NCI-H2196 treated with DMSO at 0.1 percent for 48 hours (cell line): Measurements from ENCODE around the gene CCDC3.

Experiments used
- DNase-seq: peaks from one replicate; lab custom pipeline; 2025; ENCODE audit not compliant: unreplicated experiment; lab: John Stamatoyannopoulos, UW

Gene CCDC3

GRCh38 chr10:12925845-12926244 is 75.7 kb downstream of the CCDC3 start:
- DNase-seq = no peak

- no peak for DNase-seq
Observed at GRCh38 chr10:12924911-12925310, 76.6 kb downstream of the CCDC3 start.

GRCh38 chr10:12922117-12922900 is 79.2 kb downstream of the CCDC3 start:
- DNase-seq = no peak

GRCh38 chr10:12921163-12921562 is 80.3 kb downstream of the CCDC3 start:
- no peak for DNase-seq

GRCh38 chr10:12919574-12919973 is 81.9 kb downstream of the CCDC3 start:
- DNase-seq = no peak

- no peak for DNase-seq
Observed at GRCh38 chr10:12916587-12916986, 84.9 kb downstream of the CCDC3 start.

- no peak for DNase-seq
Observed at GRCh38 chr10:12915637-12916168, 85.8 kb downstream of the CCDC3 start.

- no peak for DNase-seq
Observed at GRCh38 chr10:12914111-12914510, 87.4 kb downstream of the CCDC3 start.

GRCh38 chr10:12911795-12912194 is 89.7 kb downstream of the CCDC3 start:
- no peak for DNase-seq

- DNase-seq = no peak
Observed at GRCh38 chr10:12910835-12911234, 90.7 kb downstream of the CCDC3 start.

GRCh38 chr10:12909836-12910185 is 91.7 kb downstream of the CCDC3 start:
- no peak for DNase-seq

- no peak for DNase-seq
Observed at GRCh38 chr10:12909182-12909835, 92.2 kb downstream of the CCDC3 start.

- DNase-seq = no peak
Observed at GRCh38 chr10:12908773-12909172, 92.7 kb downstream of the CCDC3 start.

- DNase-seq = no peak
Observed at GRCh38 chr10:12907656-12908055, 93.9 kb downstream of the CCDC3 start.

- no peak for DNase-seq
Observed at GRCh38 chr10:12906051-12906541, 95.4 kb downstream of the CCDC3 start.

- no peak for DNase-seq
Observed at GRCh38 chr10:12905067-12905466, 96.4 kb downstream of the CCDC3 start.

- DNase-seq = no peak
Observed at GRCh38 chr10:12902851-12903358, 98.6 kb downstream of the CCDC3 start.

GRCh38 chr10:12902135-12902572 is 99.4 kb downstream of the CCDC3 start:
- no peak for DNase-seq

GRCh38 chr10:12899546-12899945 is 102.0 kb downstream of the CCDC3 start:
- DNase-seq = no peak

GRCh38 chr10:12898271-12898670 is 103.2 kb downstream of the CCDC3 start:
- no peak for DNase-seq

- no peak for DNase-seq
Observed at GRCh38 chr10:12897278-12897677, 104.2 kb downstream of the CCDC3 start.

GRCh38 chr10:12896251-12896650 is 105.3 kb downstream of the CCDC3 start:
- no peak for DNase-seq
